GM12878 (cell line): ENCODE measurements around the gene PCDH15. TPM values are rescaled to one million over a fixed set of nuclear protein-coding genes. Genes with fewer than 3 reads are reported as not detected.

Experiments
- ATAC-seq: fragments of 200-7000 bp; cut with Tn5 transposase; 3 replicates; pipeline ENCODE4 v1.9.1; 2020; ENCODE audit warnings: mild to moderate bottlenecking, moderate library complexity
- BruUV-seq: library from RNA; stranded (reverse); fragments of 400-500 nt; replicated peaks from 2 replicates; lab custom pipeline; 2021; lab: Mats Ljungman, UMichigan
- CTCF ChIA-PET: fragments of 300-600 bp; sonication (Branson Sonifier 250); formaldehyde crosslinking; extraction: SDS; loops from one replicate; lab custom pipeline; 2021; ENCODE audit warnings: inconsistent platforms; lab: Yijun Ruan, JAX
- POLR2A ChIA-PET: fragments of 350-600 bp; formaldehyde crosslinking; extraction: SDS; loops from one replicate; lab custom pipeline; 2021; ENCODE audit warnings: inconsistent platforms; lab: Charles Lee
- RAD21 ChIA-PET: fragments of 300-600 bp; sonication (Branson Sonifier 250); formaldehyde crosslinking; loops from one replicate; lab custom pipeline; 2023; ENCODE audit warnings: antibody characterized with exemption; ENCODE audit not compliant: unreplicated experiment; lab: Charles Lee
- SMC1A ChIA-PET: fragments of 300-600 bp; sonication (Branson Sonifier 250); formaldehyde crosslinking; loops from one replicate; lab custom pipeline; 2023; ENCODE audit not compliant: unreplicated experiment, uncharacterized antibody; lab: Charles Lee
- DNase-seq: peaks from one replicate; pipeline ENCODE4 v3.0.0-alpha.2; 2011; ENCODE audit warnings: low read depth, low spot score
- FAIRE-seq: peaks from 3 replicates; lab custom pipeline; 2011; peaks lifted over from hg19 to GRCh38; lab: Jason Lieb, UNC
- H2AFZ ChIP-seq: 2 replicates; pipeline ENCODE4 v1.6.0; 2011; ENCODE audit warnings: low read depth, low read length, control low read depth; ENCODE audit not compliant: control insufficient read depth
- H3K27ac ChIP-seq: 2 replicates; pipeline ENCODE4 v1.5.1; 2011; ENCODE audit warnings: control low read depth; ENCODE audit not compliant: control insufficient read depth, insufficient read depth
- H3K27me3 ChIP-seq, 2 experiments: replicated peaks in 1 of 2; 2 replicates each; pipeline versions ENCODE4 v1.6.0 to v1.6.1; 2011; ENCODE audit warnings: low read length in 1 of 2; ENCODE audit not compliant: control insufficient read depth in 2 of 2, insufficient read depth in 2 of 2
- H3K36me3 ChIP-seq, 2 experiments: 2 replicates each; pipeline ENCODE4 v1.5.1; 2011; ENCODE audit warnings: low read length in 1 of 2; ENCODE audit not compliant: control insufficient read depth in 2 of 2, insufficient read depth in 2 of 2
- H3K4me1 ChIP-seq: 2 replicates; pipeline ENCODE4 v1.6.1; 2011; ENCODE audit warnings: mild to moderate bottlenecking, low read length, moderate library complexity, mixed read lengths; ENCODE audit not compliant: control insufficient read depth, insufficient read depth
- H3K4me2 ChIP-seq: 2 replicates; pipeline ENCODE4 v1.6.0; 2011; ENCODE audit warnings: control low read depth; ENCODE audit not compliant: control insufficient read depth, insufficient read depth
- H3K4me3 ChIP-seq: fragments of 200-600 bp; sonication (generic); 2 replicates; pipeline ENCODE4 v1.5.1; 2016
- H3K79me2 ChIP-seq: 2 replicates; pipeline ENCODE4 v1.6.0; 2011; ENCODE audit warnings: low read length; ENCODE audit not compliant: control insufficient read depth, insufficient read depth
- H3K9ac ChIP-seq: 2 replicates; pipeline ENCODE4 v1.8.0; 2011; ENCODE audit warnings: low read length, control low read depth, mixed read lengths; ENCODE audit not compliant: control insufficient read depth, insufficient read depth
- H3K9me3 ChIP-seq: replicated peaks from 3 replicates; pipeline ENCODE4 v1.5.1; 2011; ENCODE audit warnings: mild to moderate bottlenecking, low read length; ENCODE audit not compliant: control insufficient read depth, insufficient read depth
- H4K20me1 ChIP-seq: 2 replicates; pipeline ENCODE4 v1.6.0; 2011; ENCODE audit not compliant: control insufficient read depth, insufficient read depth
- CEBPZ ChIP-seq: fragments of 150-350 bp; IDR thresholded peaks from 2 replicates; pipeline ENCODE4 v1.6.1; 2016; ENCODE audit warnings: low read depth, low read length
- ELK1 ChIP-seq: IDR thresholded peaks from 2 replicates; pipeline ENCODE4 v1.6.1; 2012; ENCODE audit warnings: low read depth, low read length, improper control_type of control experiment
- RAD51 ChIP-seq: fragments of 450-650 bp; IDR thresholded peaks from 2 replicates; pipeline ENCODE4 v1.6.1; 2016; ENCODE audit warnings: moderate library complexity, mild to moderate bottlenecking, inconsistent platforms
- TCF7 ChIP-seq: IDR thresholded peaks from 2 replicates; pipeline ENCODE4 v1.6.1; 2014; ENCODE audit warnings: antibody characterized with exemption, borderline replicate concordance
- WGBS: methylation state at CpG from one replicate; pipeline ENCODE4 v1.1.6; 2016; ENCODE audit warnings: low lambda C conversion rate; ENCODE audit not compliant: insufficient replicate concordance, insufficient coverage; ENCODE audit errors: missing lambda C conversion rate; 5-methylcytosine and 5-hydroxymethylcytosine counted together
- in situ Hi-C: fragments of 300-500 bp; cut with MboI; formaldehyde crosslinking; loops from 9 replicates; pipeline ENCODE4 v1.14.3; 2018; ENCODE audit warnings: mixed read lengths
- intact Hi-C: fragments of 100-400 bp; cut with micrococcal nuclease; formaldehyde crosslinking; loops from one replicate; pipeline ENCODE4 v1.14.2; 2022; ENCODE audit not compliant: unreplicated experiment
- polyA plus RNA-seq, 11 experiments: library from polyadenylated mRNA; depleted of rRNA in 4 of 11; unstranded in 6 of 11; stranded (reverse) in 5 of 11; fragments of >200 nt; fragmentation: Nextera tagmentation in 4 of 11; fragmentation: Illumina TruSeq in 1 of 11; extraction: Ambion mirVana in 4 of 11; extraction: Trizol in 1 of 11; gene quantifications; 1 replicate in 1 of 11; 2 replicates in 10 of 11; pipeline versions ENCODE4 v1.2.1 to v1.2.3, GENCODE V29; 2011 to 2016; ENCODE audit warnings: inconsistent platforms in 2 of 11, missing spikeins in 2 of 11, low read depth in 1 of 11
- total RNA-seq, 4 experiments: library from RNA; depleted of rRNA in 3 of 4; stranded (reverse); fragments of >200 nt in 3 of 4; fragmentation: Illumina TruSeq in 1 of 4; extraction: Trizol in 1 of 4; gene quantifications; 2 replicates each; pipeline versions ENCODE4 v1.2.1 to v1.2.3, GENCODE V29; 2013 to 2021
- TF ChIP-seq, protein P1 (sequence below): fragments of 450-650 bp; IDR thresholded peaks from 2 replicates; pipeline ENCODE4 v1.6.1; 2014; ENCODE audit warnings: mild to moderate bottlenecking

The PCDH15 gene
- total and polyA plus RNA-seq, 10 of the 15 experiments (the other 5 are each of a cell fraction or from before 2014, with no cell fraction given) = 0.03 to 0.52 (median 0.07) TPM; not detected in 6

- no peaks in the 10 kb centered on the region for H4K20me1 ChIP-seq
- WGBS = 67% methylated on average over 14 of the region's 14 CpGs
- no peak for TF ChIP-seq TCF7
- TF ChIP-seq CEBPZ = no peak
- DNase-seq (no peak), ATAC-seq (no peak), FAIRE-seq (no peak)
- no peaks in the 10 kb centered on the region for H3K9me3 ChIP-seq
- no peaks in the 10 kb centered on the region for H3K79me2 ChIP-seq
- no peaks in the 10 kb centered on the region for H3K36me3 ChIP-seq
- no peak overlapping the region for H2AFZ ChIP-seq
- RAD21 ChIA-PET = interaction anchor here (0.5 to 0.7 kb wide), 2 partner anchors 26 to 32 kb away, joined by 3 read pairs; no protein-coding TSS in a partner anchor
- CTCF ChIA-PET = interaction anchor here (0.7 kb wide), 1 partner anchor 97 kb away, joined by 3 read pairs; no protein-coding TSS in a partner anchor
- intact Hi-C loops = no loop called here
- no peak overlapping the region for H3K4me2 ChIP-seq
- SMC1A ChIA-PET = interaction anchor here (1.0 to 2.9 kb wide), 2 partner anchors 62 to 69 kb away, joined by 4 to 11 read pairs; no protein-coding TSS in a partner anchor
- no TSS peak for BruUV-seq
- H3K4me1 ChIP-seq = no peaks in the 10 kb centered on the region
- no peak overlapping the region for H3K27ac ChIP-seq
- POLR2A ChIA-PET = no interaction called here
- H3K4me3 ChIP-seq = no peak overlapping the region
- H3K9ac ChIP-seq = no peak overlapping the region
- in situ Hi-C loops = no loop called here
- no peaks in the 10 kb centered on the region for H3K27me3 ChIP-seq
Measured at GRCh38 chr10:54063514-54063913, 737.5 kb downstream of the PCDH15 start.

DNA sequence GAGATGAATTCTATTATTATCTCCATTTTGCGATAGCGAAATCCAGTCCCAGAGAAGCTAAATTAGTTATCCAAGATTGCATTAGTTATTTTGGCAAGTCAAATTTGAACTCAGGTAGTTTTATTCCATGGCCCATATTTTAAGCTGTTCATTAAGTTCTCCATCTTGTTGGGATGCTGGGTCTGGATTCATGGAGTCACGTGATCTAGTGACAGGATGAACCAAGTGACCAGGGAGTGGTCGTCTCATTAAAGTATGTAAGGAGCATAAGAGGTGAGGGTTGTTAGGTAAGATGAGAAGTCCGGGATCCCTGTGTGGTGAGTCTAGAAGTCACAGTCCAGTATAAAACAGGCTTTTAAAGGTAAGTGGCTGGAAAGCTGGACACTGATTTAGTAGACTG is 740.5 kb downstream of the PCDH15 start:
- H2AFZ ChIP-seq = no peak overlapping the region
- in situ Hi-C loops = no loop called here
- TF ChIP-seq RAD51 (peak; percentile 55; the same call in 1 of the 2 replicates), ELK1 (no peak)
- TF ChIP-seq, protein P1, sequence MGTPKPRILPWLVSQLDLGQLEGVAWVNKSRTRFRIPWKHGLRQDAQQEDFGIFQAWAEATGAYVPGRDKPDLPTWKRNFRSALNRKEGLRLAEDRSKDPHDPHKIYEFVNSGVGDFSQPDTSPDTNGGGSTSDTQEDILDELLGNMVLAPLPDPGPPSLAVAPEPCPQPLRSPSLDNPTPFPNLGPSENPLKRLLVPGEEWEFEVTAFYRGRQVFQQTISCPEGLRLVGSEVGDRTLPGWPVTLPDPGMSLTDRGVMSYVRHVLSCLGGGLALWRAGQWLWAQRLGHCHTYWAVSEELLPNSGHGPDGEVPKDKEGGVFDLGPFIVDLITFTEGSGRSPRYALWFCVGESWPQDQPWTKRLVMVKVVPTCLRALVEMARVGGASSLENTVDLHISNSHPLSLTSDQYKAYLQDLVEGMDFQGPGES = no peak
- no peak for DNase-seq
- WGBS = 36% methylated on average over 5 of the region's 5 CpGs
- no peak for FAIRE-seq
- no peaks in the 10 kb centered on the region for H3K27me3 ChIP-seq
- no peak overlapping the region for H3K27ac ChIP-seq
- H3K9ac ChIP-seq = no peak overlapping the region
- H3K36me3 ChIP-seq = no peaks in the 10 kb centered on the region
- H3K4me1 ChIP-seq = no peaks in the 10 kb centered on the region
- no peaks in the 10 kb centered on the region for H3K9me3 ChIP-seq
- no peaks in the 10 kb centered on the region for H3K79me2 ChIP-seq
- RAD21 ChIA-PET = no interaction called here
- no peak for ATAC-seq
- intact Hi-C loops = no loop called here
- no peak overlapping the region for H3K4me3 ChIP-seq
- BruUV-seq = no TSS peak
- H4K20me1 ChIP-seq = no peaks in the 10 kb centered on the region
- CTCF ChIA-PET = interaction anchor here (0.6 kb wide), 1 partner anchor 71 kb away, joined by 3 read pairs; no protein-coding TSS in a partner anchor
- SMC1A ChIA-PET = interaction anchor here (0.7 to 1.2 kb wide), 3 partner anchors 10 to 48 kb away, joined by 3 to 4 read pairs (median 3); no protein-coding TSS in a partner anchor
- H3K4me2 ChIP-seq = no peak overlapping the region
- POLR2A ChIA-PET = interaction anchor here (0.8 kb wide), 1 partner anchor 71 kb away, joined by 3 read pairs; no protein-coding TSS in a partner anchor
